GM19099 (cell line): ENCODE data around the gene RASSF10.

Source experiments
- POLR2A ChIP-seq: IDR thresholded peaks from 3 replicates; pipeline ENCODE4 v1.6.1; 2011; ENCODE audit warnings: low read depth; ENCODE audit not compliant: insufficient read length; ENCODE audit errors: extremely low read depth

RASSF10 gene

GRCh38 chr11:13008061-13008435, 1.1 kb upstream of the RASSF10 start:
- no peak for TF ChIP-seq POLR2A

- TF ChIP-seq POLR2A = no peak
These were observed 382 bp downstream of the RASSF10 start for GRCh38 chr11:13009476-13009920.

GRCh38 chr11:13009921-13010748, 1.0 kb downstream of the RASSF10 start:
- no peak for TF ChIP-seq POLR2A

- no peak for TF ChIP-seq POLR2A
These were observed 1.8 kb downstream of the RASSF10 start for GRCh38 chr11:13010749-13011465.

- TF ChIP-seq POLR2A = no peak
These were observed 2.4 kb downstream of the RASSF10 start for GRCh38 chr11:13011466-13012055.

GRCh38 chr11:13012056-13012661, 3.0 kb downstream of the RASSF10 start:
- TF ChIP-seq POLR2A = no peak

GRCh38 chr11:13013054-13013488, 4.0 kb downstream of the RASSF10 start:
- no peak for TF ChIP-seq POLR2A

GRCh38 chr11:13015753-13016152, 6.6 kb downstream of the RASSF10 start:
- TF ChIP-seq POLR2A = no peak

- TF ChIP-seq POLR2A = no peak
These were observed 7.3 kb downstream of the RASSF10 start for GRCh38 chr11:13016415-13016814.

- TF ChIP-seq POLR2A = no peak
These were observed 10.2 kb downstream of the RASSF10 start for GRCh38 chr11:13019313-13019712.

GRCh38 chr11:13023423-13023822, 14.3 kb downstream of the RASSF10 start:
- no peak for TF ChIP-seq POLR2A

- no peak for TF ChIP-seq POLR2A
These were observed 17.6 kb downstream of the RASSF10 start for GRCh38 chr11:13026722-13027121.

- no peak for TF ChIP-seq POLR2A
These were observed 19.2 kb downstream of the RASSF10 start for GRCh38 chr11:13028322-13028721.

- TF ChIP-seq POLR2A = no peak
These were observed 20.8 kb downstream of the RASSF10 start for GRCh38 chr11:13029872-13030271.

- no peak for TF ChIP-seq POLR2A
These were observed 21.7 kb downstream of the RASSF10 start for GRCh38 chr11:13030857-13031256.
